Measurements from ENCODE around the gene NFATC2.

The NFATC2 gene

GRCh38 chr20:51563486-51564332, 21.2 kb upstream of the NFATC2 start:
- TF ChIP-seq CEBPB (IDR thresholded peaks at IDR 0.05), result no peak
- no peak for TF ChIP-seq NFIC (IDR thresholded peaks at IDR 0.05)
- no peak for TF ChIP-seq RAD21 (IDR thresholded peaks at IDR 0.05; ENCODE audit: low read depth)
- no peak for TF ChIP-seq YY1 (IDR thresholded peaks at IDR 0.05; ENCODE audit: low read depth)
- no peak for TF ChIP-seq TCF12 (IDR thresholded peaks at IDR 0.05; ENCODE audit: low read depth)
- TF ChIP-seq EGR1 (IDR thresholded peaks at IDR 0.05), result no peak
- TF ChIP-seq CREB1 (IDR thresholded peaks at IDR 0.05; ENCODE audit: low read depth), result no peak
- TF ChIP-seq ZBTB7A (IDR thresholded peaks at IDR 0.05; ENCODE audit: low read depth), result no peak
- no peak for TF ChIP-seq TEAD4 (IDR thresholded peaks at IDR 0.05)
- TF ChIP-seq USF1 (IDR thresholded peaks at IDR 0.05), result no peak
- no peak for TF ChIP-seq REST (IDR thresholded peaks at IDR 0.05; ENCODE audit: low read depth)
- no peak for TF ChIP-seq EP300 (IDR thresholded peaks at IDR 0.05; ENCODE audit: borderline replicate concordance)
- TF ChIP-seq FOXM1 (IDR thresholded peaks at IDR 0.05; ENCODE audit: borderline replicate concordance, low read depth), result no peak
- TF ChIP-seq TAF1 (IDR thresholded peaks at IDR 0.05; ENCODE audit: low read depth), result no peak
- no peak for TF ChIP-seq MAX (IDR thresholded peaks at IDR 0.05)

GRCh38 chr20:51563174-51563485, 20.6 kb upstream of the NFATC2 start:
- TF ChIP-seq YY1 (IDR thresholded peaks at IDR 0.05; ENCODE audit: low read depth), result no peak
- TF ChIP-seq CREB1 (IDR thresholded peaks at IDR 0.05; ENCODE audit: low read depth), result no peak
- no peak for TF ChIP-seq RAD21 (IDR thresholded peaks at IDR 0.05; ENCODE audit: low read depth)
- TF ChIP-seq TEAD4 (IDR thresholded peaks at IDR 0.05), result no peak
- no peak for TF ChIP-seq MAX (IDR thresholded peaks at IDR 0.05)
- no peak for TF ChIP-seq FOXM1 (IDR thresholded peaks at IDR 0.05; ENCODE audit: borderline replicate concordance, low read depth)
- TF ChIP-seq EP300 (IDR thresholded peaks at IDR 0.05; ENCODE audit: borderline replicate concordance), result no peak
- no peak for TF ChIP-seq TAF1 (IDR thresholded peaks at IDR 0.05; ENCODE audit: low read depth)
- no peak for TF ChIP-seq ZBTB7A (IDR thresholded peaks at IDR 0.05; ENCODE audit: low read depth)
- TF ChIP-seq CEBPB (IDR thresholded peaks at IDR 0.05), result no peak
- no peak for TF ChIP-seq USF1 (IDR thresholded peaks at IDR 0.05)

GRCh38 chr20:51562332-51563173, 20.0 kb upstream of the NFATC2 start:
- no peak for TF ChIP-seq FOXM1 (IDR thresholded peaks at IDR 0.05; ENCODE audit: borderline replicate concordance, low read depth)
- TF ChIP-seq RAD21 (IDR thresholded peaks at IDR 0.05; ENCODE audit: low read depth), result peak; percentile 27; the same call in 1 of the 2 replicates

- TF ChIP-seq NFIC (IDR thresholded peaks at IDR 0.05) (no peak), CEBPB (IDR thresholded peaks at IDR 0.05) (no peak), USF1 (IDR thresholded peaks at IDR 0.05) (no peak), RAD21 (IDR thresholded peaks at IDR 0.05; ENCODE audit: low read depth) (no peak), CREB1 (IDR thresholded peaks at IDR 0.05; ENCODE audit: low read depth) (no peak), TEAD4 (IDR thresholded peaks at IDR 0.05) (no peak), YY1 (IDR thresholded peaks at IDR 0.05; ENCODE audit: low read depth) (no peak), ZBTB7A (IDR thresholded peaks at IDR 0.05; ENCODE audit: low read depth) (no peak), EGR1 (IDR thresholded peaks at IDR 0.05) (no peak), MAX (IDR thresholded peaks at IDR 0.05) (no peak), TCF12 (IDR thresholded peaks at IDR 0.05; ENCODE audit: low read depth) (no peak), FOXM1 (IDR thresholded peaks at IDR 0.05; ENCODE audit: borderline replicate concordance, low read depth) (no peak), REST (IDR thresholded peaks at IDR 0.05; ENCODE audit: low read depth) (no peak), EP300 (IDR thresholded peaks at IDR 0.05; ENCODE audit: borderline replicate concordance) (no peak), TAF1 (IDR thresholded peaks at IDR 0.05; ENCODE audit: low read depth) (no peak)
Measured at GRCh38 chr20:51562027-51562331, 19.5 kb upstream of the NFATC2 start.
